ENCODE results near the gene SAP30BP.

GRCh38 chr17:75673487-75673886 is 6.3 kb downstream of the SAP30BP start:
- TF ChIP-seq CTCF (IDR thresholded peaks at IDR 0.05; ENCODE audit: low read depth, low read length, missing input control) (no peak), NR2F2 (IDR thresholded peaks at IDR 0.05) (no peak), EGR1 (IDR thresholded peaks at IDR 0.05; ENCODE audit: low read depth in 2 of 2) (no peak), TAF1 (conservative IDR thresholded peaks at IDR 0.05) (no peak), ZBTB33 (IDR thresholded peaks at IDR 0.05) (no peak), FOXA1 (IDR thresholded peaks at IDR 0.05) (no peak), YY1 (IDR thresholded peaks at IDR 0.05) (no peak), REST (IDR thresholded peaks at IDR 0.05) (no peak), RAD21 (IDR thresholded peaks at IDR 0.05) (no peak), SP1 (IDR thresholded peaks at IDR 0.05) (no peak), RXRA (IDR thresholded peaks at IDR 0.05) (no peak), GABPA (IDR thresholded peaks at IDR 0.05 in 1 of 2, conservative IDR thresholded peaks at IDR 0.05 in 1 of 2) (no peak)
- TF ChIP-seq, protein P1, sequence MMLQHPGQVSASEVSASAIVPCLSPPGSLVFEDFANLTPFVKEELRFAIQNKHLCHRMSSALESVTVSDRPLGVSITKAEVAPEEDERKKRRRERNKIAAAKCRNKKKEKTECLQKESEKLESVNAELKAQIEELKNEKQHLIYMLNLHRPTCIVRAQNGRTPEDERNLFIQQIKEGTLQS (IDR thresholded peaks at IDR 0.05) = no peak
- TF ChIP-seq, protein P2, sequence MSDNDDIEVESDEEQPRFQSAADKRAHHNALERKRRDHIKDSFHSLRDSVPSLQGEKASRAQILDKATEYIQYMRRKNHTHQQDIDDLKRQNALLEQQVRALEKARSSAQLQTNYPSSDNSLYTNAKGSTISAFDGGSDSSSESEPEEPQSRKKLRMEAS (IDR thresholded peaks at IDR 0.05) = no peak
